ENCODE results near the gene FIP1L1. TPM values are rescaled to one million over a fixed set of nuclear protein-coding genes. Genes with fewer than 3 reads are reported as not detected.

Gene FIP1L1
- total RNA-seq, 3 donors from 2014 or later (not counting 1 experiment from before 2014, with no cell fraction given) = 76.2 to 94.0 (median 85.6) TPM

DNA sequence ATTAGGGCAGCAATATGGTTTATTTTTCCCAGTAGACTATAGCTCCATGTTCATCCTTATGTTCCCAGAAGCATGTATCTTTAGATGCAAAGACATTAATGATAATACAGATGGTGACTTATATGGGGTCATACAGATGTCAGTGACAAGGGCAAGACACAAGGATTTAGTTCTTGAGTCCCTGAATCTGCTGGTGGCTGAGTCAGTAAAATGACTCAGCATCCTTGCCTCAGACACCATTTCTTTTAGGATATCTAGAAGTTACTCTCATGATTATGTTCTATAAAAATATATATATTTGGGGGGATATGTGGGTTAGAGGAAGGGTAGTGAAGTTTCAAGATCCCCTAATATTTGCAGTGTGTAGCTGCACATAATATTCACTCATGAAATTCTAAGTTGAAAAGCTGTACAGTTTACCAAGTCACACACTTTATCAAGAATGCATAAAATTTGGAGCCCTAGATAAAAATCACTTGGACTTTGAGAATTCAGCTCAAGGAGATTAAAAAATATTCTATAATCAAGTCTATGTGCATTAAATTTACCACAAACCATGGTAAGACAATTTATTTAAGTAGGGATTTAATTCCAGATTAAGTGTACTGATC, 111.9 kb downstream of the FIP1L1 start:
- Mint-ChIP-seq H3K9me3 (peaks cover 0 to 2% of the 10 kb centered on the region in 2 donors), H3K27me3 (ENCODE audit: low read depth in 2 of 2) (peaks cover 8 to 53% of the 10 kb centered on the region in 2 donors), H3K27ac (no peak overlapping the region), H3K4me3 (no peak overlapping the region), H3K36me3 (no peaks in the 10 kb centered on the region), H3K4me1 (no peaks in the 10 kb centered on the region)
- H3K27me3 ChIP-seq (ENCODE audit: control insufficient read depth, insufficient read depth, low read length) = no peaks in the 10 kb centered on the region
- no peaks in the 10 kb centered on the region for H3K9me3 ChIP-seq (ENCODE audit: control insufficient read depth, insufficient read depth, low read length)
- ATAC-seq (no peak), DNase-seq (no peak)
- H3K36me3 ChIP-seq (ENCODE audit: control insufficient read depth, insufficient read depth, low read length) = no peaks in the 10 kb centered on the region
- intact Hi-C loops (cut with micrococcal nuclease) = no loop called here
- no peaks in the 10 kb centered on the region for H3K4me1 ChIP-seq (ENCODE audit: control insufficient read depth, insufficient read depth, low read length)
- no peak for TF ChIP-seq CTCF (IDR thresholded peaks at IDR 0.05)
- no peak overlapping the region for H3K27ac ChIP-seq (ENCODE audit: low read length)
- no peak overlapping the region for H3K4me3 ChIP-seq (ENCODE audit: low read length)

DNA sequence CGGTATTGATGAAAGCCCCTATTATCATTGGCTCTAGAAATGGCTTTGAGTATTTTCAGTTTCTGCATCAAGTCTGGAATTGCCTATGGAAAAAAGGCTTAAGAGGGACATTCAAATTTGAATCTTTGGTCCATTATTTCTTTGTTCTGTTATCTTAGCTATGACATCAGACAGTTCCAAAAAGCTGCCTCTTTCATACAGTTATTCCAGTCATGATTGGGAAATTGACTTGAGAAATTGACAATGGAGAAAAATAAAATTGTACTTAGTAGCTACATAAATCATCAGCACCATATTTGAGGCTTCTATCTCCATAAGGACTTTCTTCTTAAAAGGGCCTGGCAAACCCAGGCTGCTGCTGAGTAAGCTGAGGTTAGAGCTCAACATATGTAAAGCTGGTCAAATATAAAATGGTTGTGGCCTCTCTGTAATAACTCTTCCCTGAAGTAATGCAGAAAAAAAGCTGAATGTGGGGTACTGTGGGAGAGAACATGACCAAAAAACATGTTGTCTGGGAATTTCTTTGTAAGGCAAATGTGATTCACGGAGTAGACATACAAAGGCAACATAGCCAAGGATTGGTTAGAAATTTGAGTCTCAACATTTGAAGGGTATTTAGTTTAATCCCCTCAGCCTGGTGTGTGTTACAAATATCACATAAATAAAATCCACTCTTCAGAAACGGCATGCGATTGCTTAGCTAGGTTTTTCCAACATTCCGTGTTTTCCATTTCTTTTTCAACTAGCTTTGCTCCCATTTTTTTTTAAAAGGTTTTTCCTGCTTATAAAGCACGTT, 112.9 kb downstream of the FIP1L1 start:
- no peak for ATAC-seq

GRCh38 chr4:53490965-53491622, 113.7 kb downstream of the FIP1L1 start:
- no peaks in the 10 kb centered on the region for H3K36me3 ChIP-seq (ENCODE audit: control insufficient read depth, insufficient read depth, low read length)
- H3K27me3 ChIP-seq (ENCODE audit: control insufficient read depth, insufficient read depth, low read length) = no peaks in the 10 kb centered on the region
- H3K4me1 ChIP-seq (ENCODE audit: control insufficient read depth, insufficient read depth, low read length) = no peaks in the 10 kb centered on the region
- intact Hi-C loops (cut with micrococcal nuclease) = no loop called here
- no peak overlapping the region for H3K27ac ChIP-seq (ENCODE audit: low read length)
- Mint-ChIP-seq H3K27ac (no peak overlapping the region), H3K4me3 (no peak overlapping the region), H3K9me3 (no peaks in the 10 kb centered on the region), H3K27me3 (ENCODE audit: low read depth in 2 of 2) (peaks cover 5 to 41% of the 10 kb centered on the region in 2 donors), H3K4me1 (no peaks in the 10 kb centered on the region), H3K36me3 (no peaks in the 10 kb centered on the region)
- no peak overlapping the region for H3K4me3 ChIP-seq (ENCODE audit: low read length)
- ATAC-seq (no peak), DNase-seq (no peak)
- no peak for TF ChIP-seq CTCF (IDR thresholded peaks at IDR 0.05)
- WGBS (ENCODE audit: insufficient coverage) = 58% methylated on average over 3 of the region's 3 CpGs
- H3K9me3 ChIP-seq (ENCODE audit: control insufficient read depth, insufficient read depth, low read length) = no peaks in the 10 kb centered on the region

More for the DNA sequence above, 112.9 kb downstream of the FIP1L1 start:
- Histone ChIP-seq H3K9me3 (ENCODE audit: control insufficient read depth, insufficient read depth, low read length) (no peaks in the 10 kb centered on the region), H3K36me3 (ENCODE audit: control insufficient read depth, insufficient read depth, low read length) (no peaks in the 10 kb centered on the region), H3K4me1 (ENCODE audit: control insufficient read depth, insufficient read depth, low read length) (no peaks in the 10 kb centered on the region), H3K27ac (ENCODE audit: low read length) (no peak overlapping the region), H3K4me3 (ENCODE audit: low read length) (no peak overlapping the region), H3K27me3 (ENCODE audit: control insufficient read depth, insufficient read depth, low read length) (no peaks in the 10 kb centered on the region)
- no peaks in the 10 kb centered on the region for H3K9me3 Mint-ChIP-seq
- 78% methylated on average over 4 of the region's 6 CpGs for WGBS (ENCODE audit: insufficient coverage)
- H3K27me3 Mint-ChIP-seq (ENCODE audit: low read depth in 2 of 2) = peaks cover 5 to 46% of the 10 kb centered on the region in 2 donors
- no peaks in the 10 kb centered on the region for H3K36me3 Mint-ChIP-seq
- H3K4me1 Mint-ChIP-seq = no peaks in the 10 kb centered on the region
- no peak for TF ChIP-seq CTCF (IDR thresholded peaks at IDR 0.05)
- intact Hi-C loops (cut with micrococcal nuclease) = no loop called here
- no peak overlapping the region for H3K4me3 Mint-ChIP-seq
- no peak overlapping the region for H3K27ac Mint-ChIP-seq
- DNase-seq = no peak
